HG03457 (cell line): ENCODE data around the gene BMAL2.

ENCODE experiments used
- ATAC-seq: cut with Tn5 transposase; IDR thresholded peaks from one replicate; pipeline ENCODE4 v1.9.1; 2021; ENCODE audit warnings: moderate number of reproducible peaks; ENCODE audit not compliant: unreplicated experiment

Gene BMAL2

GRCh38 chr12:27355486-27355885 is 22.9 kb downstream of the BMAL2 start:
- no peak for ATAC-seq

DNA sequence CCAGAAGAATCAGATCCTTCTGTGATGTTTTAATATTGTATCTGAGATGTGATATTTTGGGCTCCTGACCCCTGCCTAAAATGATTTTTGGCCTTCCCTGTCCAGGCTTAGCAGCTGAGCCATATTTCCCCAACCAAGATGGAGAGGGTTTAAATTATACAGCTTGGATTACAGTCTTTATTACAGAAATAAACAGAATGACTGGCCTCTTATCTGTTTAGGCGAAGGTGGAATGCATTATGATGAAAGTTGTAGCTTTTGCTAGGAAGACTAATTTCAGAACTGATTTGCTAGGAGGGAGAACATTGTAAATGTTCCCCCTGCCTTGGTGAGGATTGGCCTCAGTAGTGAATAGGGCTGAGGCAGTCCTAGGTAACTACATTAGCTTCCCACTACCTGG is 23.3 kb downstream of the BMAL2 start:
- ATAC-seq = no peak

- ATAC-seq = no peak
Measured at GRCh38 chr12:27359578-27360340, 27.1 kb downstream of the BMAL2 start.

DNA sequence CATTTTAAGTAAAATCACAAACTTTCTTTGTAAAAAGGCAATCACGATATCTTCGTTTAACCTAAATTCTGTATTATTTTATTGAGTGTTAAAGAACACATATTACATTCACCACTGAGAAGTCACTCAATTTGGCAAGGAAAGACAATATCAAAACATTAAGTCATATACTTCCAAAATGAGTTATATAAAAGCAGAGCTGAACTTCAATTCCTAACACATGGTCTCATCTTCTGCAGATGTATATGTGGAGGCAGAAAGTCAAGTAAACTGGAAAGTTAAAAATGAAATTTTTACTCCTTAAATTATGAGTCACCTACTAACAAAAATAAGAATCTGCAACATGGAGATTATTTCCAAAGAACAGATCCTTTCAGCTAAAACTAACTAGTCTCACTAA is 28.7 kb downstream of the BMAL2 start:
- no peak for ATAC-seq

GRCh38 chr12:27366621-27367020 is 34.0 kb downstream of the BMAL2 start:
- ATAC-seq = no peak

GRCh38 chr12:27367078-27367477 is 34.4 kb downstream of the BMAL2 start:
- ATAC-seq = no peak

GRCh38 chr12:27382171-27382795 is 49.6 kb downstream of the BMAL2 start:
- ATAC-seq = no peak
